ENCODE data around the gene OGFOD2.

The OGFOD2 gene

GRCh38 chr12:122961531-122962329 lies 13.3 kb upstream of the OGFOD2 start:
- TF ChIP-seq CTCF (conservative IDR thresholded peaks at IDR 0.05) (no peak), ZFX (IDR thresholded peaks at IDR 0.05) (no peak)
- H3K27ac ChIP-seq = peak overlapping the region; percentile 68

- H3K27ac ChIP-seq = peak overlapping the region; percentile 2
- TF ChIP-seq CTCF (conservative IDR thresholded peaks at IDR 0.05) (no peak), ZFX (IDR thresholded peaks at IDR 0.05) (no peak)
Observed at GRCh38 chr12:122963941-122964265, 11.1 kb upstream of the OGFOD2 start.

GRCh38 chr12:122964439-122965257 lies 10.4 kb upstream of the OGFOD2 start:
- TF ChIP-seq CTCF (conservative IDR thresholded peaks at IDR 0.05) = no peak
- TF ChIP-seq ZFX (IDR thresholded peaks at IDR 0.05) = no peak
- H3K27ac ChIP-seq = peak overlapping the region; percentile 2; the same call in 1 of the 2 replicates

GRCh38 chr12:122965321-122965751 lies 9.7 kb upstream of the OGFOD2 start:
- TF ChIP-seq CTCF (conservative IDR thresholded peaks at IDR 0.05) = no peak
- TF ChIP-seq ZFX (IDR thresholded peaks at IDR 0.05) = no peak
- H3K27ac ChIP-seq = peak overlapping the region; percentile 76

- no peak for TF ChIP-seq ZFX (IDR thresholded peaks at IDR 0.05)
- no peak for TF ChIP-seq CTCF (conservative IDR thresholded peaks at IDR 0.05)
- H3K27ac ChIP-seq = peak within 1 kb of the TSS; percentile 76
Observed at GRCh38 chr12:122965851-122966742, 8.9 kb upstream of the OGFOD2 start, which contains the start of gene ABCB9. Gene ABCB9, minus strand, starts transcription at chr12:122966463. Its CDS starts 6,228 bp downstream, at chr12:122960235.

- no peak overlapping the region; the same call in 1 of the 2 replicates for H3K27ac ChIP-seq
- TF ChIP-seq ZFX (IDR thresholded peaks at IDR 0.05) (no peak), CTCF (conservative IDR thresholded peaks at IDR 0.05) (no peak)
Observed at GRCh38 chr12:122966743-122967550, 8.1 kb upstream of the OGFOD2 start.
